CD14-positive monocyte (primary cell): ENCODE results near the gene HOGA1. TPM values are rescaled to one million over a fixed set of nuclear protein-coding genes. Genes with fewer than 3 reads are reported as not detected.

ENCODE experiments used
- DNase-seq, 3 donors: peaks; one replicate each; pipeline ENCODE4 v3.0.0-alpha.2; 2011 to 2022
- H2AFZ ChIP-seq: 2 replicates; pipeline ENCODE4 v1.6.0; 2012; ENCODE audit warnings: mild to moderate bottlenecking, low read depth, low read length, inconsistent platforms; ENCODE audit not compliant: insufficient read depth, poor library complexity, severe bottlenecking
- H3K27ac ChIP-seq, 2 donors: 1 replicate in 1 of 2; 2 replicates in 1 of 2; pipeline ENCODE4 v1.5.1; 2012 to 2013; ENCODE audit warnings: low read length in 2 of 2, control low read depth in 1 of 2, inconsistent platforms in 1 of 2, low read depth in 1 of 2, mild to moderate bottlenecking in 1 of 2
- H3K27me3 ChIP-seq, 2 donors: one replicate each; pipeline versions ENCODE4 v1.6.0 to v1.6.1; 2011 to 2013; ENCODE audit warnings: low read length in 2 of 2; ENCODE audit not compliant: control insufficient read depth in 2 of 2, insufficient read depth in 2 of 2
- H3K36me3 ChIP-seq, 2 donors: replicated peaks in 1 of 2; 1 replicate in 1 of 2; 2 replicates in 1 of 2; pipeline versions ENCODE4 v1.5.1 to v1.6.1; 2012 to 2013; ENCODE audit warnings: low read length in 2 of 2, control low read depth in 1 of 2, inconsistent platforms in 1 of 2, mild to moderate bottlenecking in 1 of 2; ENCODE audit not compliant: insufficient read depth in 2 of 2, control insufficient read depth in 1 of 2
- H3K4me1 ChIP-seq, 2 donors: 1 replicate in 1 of 2; 2 replicates in 1 of 2; pipeline versions ENCODE4 v1.5.1 to v1.6.1; 2012 to 2013; ENCODE audit warnings: low read length in 2 of 2, control low read depth in 1 of 2, inconsistent platforms in 1 of 2, mild to moderate bottlenecking in 1 of 2, moderate library complexity in 1 of 2; ENCODE audit not compliant: insufficient read depth in 2 of 2, control insufficient read depth in 1 of 2
- H3K4me2 ChIP-seq: replicated peaks from 2 replicates; pipeline ENCODE3; 2012; ENCODE audit warnings: low read length, moderate library complexity, mild to moderate bottlenecking; ENCODE audit not compliant: poor library complexity, severe bottlenecking; ENCODE audit errors: extremely low read depth
- H3K4me3 ChIP-seq, 3 experiments: fragments of 200-600 bp in 1 of 3; sonication (generic) in 1 of 3; replicated peaks in 1 of 3; 1 replicate in 2 of 3; 2 replicates in 1 of 3; pipeline ENCODE4 v1.5.1; 2011 to 2013; ENCODE audit warnings: low read length in 3 of 3, mild to moderate bottlenecking in 3 of 3, control low read depth in 2 of 3, low read depth in 2 of 3, inconsistent platforms in 1 of 3, moderate library complexity in 1 of 3
- H3K79me2 ChIP-seq: 2 replicates; pipeline ENCODE4 v1.6.0; 2012; ENCODE audit warnings: mild to moderate bottlenecking, control low read depth, inconsistent platforms, low read length, moderate library complexity; ENCODE audit not compliant: insufficient read depth
- H3K9ac ChIP-seq: 2 replicates; pipeline ENCODE4 v1.6.0; 2017; ENCODE audit warnings: low read length, mild to moderate bottlenecking; ENCODE audit not compliant: insufficient read depth, poor library complexity, severe bottlenecking
- H3K9me3 ChIP-seq, 2 donors: replicated peaks in 1 of 2; 1 replicate in 1 of 2; 2 replicates in 1 of 2; pipeline versions ENCODE4 v1.5.1 to v1.6.1; 2012 to 2013; ENCODE audit warnings: low read length in 2 of 2, control low read depth in 1 of 2; ENCODE audit not compliant: control insufficient read depth in 1 of 2, insufficient read depth in 1 of 2
- H4K20me1 ChIP-seq: 2 replicates; pipeline ENCODE4 v1.6.0; 2012; ENCODE audit warnings: mild to moderate bottlenecking, low read length, control low read depth, moderate library complexity; ENCODE audit not compliant: insufficient read depth
- H3K27ac Mint-ChIP-seq, 7 donors: one replicate each; pipeline ENCODE4 v1.8.0; 2020; ENCODE audit warnings: mild to moderate bottlenecking in 7 of 7, mixed read lengths in 7 of 7, moderate library complexity in 6 of 7, inconsistent platforms in 2 of 7
- H3K27me3 Mint-ChIP-seq, 3 donors: one replicate each; pipeline ENCODE4 v1.8.0; 2021 to 2022; ENCODE audit warnings: low read depth in 3 of 3, mild to moderate bottlenecking in 3 of 3, mixed read lengths in 3 of 3, moderate library complexity in 3 of 3, inconsistent platforms in 1 of 3
- H3K36me3 Mint-ChIP-seq, 2 donors: one replicate each; pipeline ENCODE4 v1.8.0; 2020; ENCODE audit warnings: mixed read lengths in 2 of 2, inconsistent platforms in 1 of 2, mild to moderate bottlenecking in 1 of 2
- H3K4me1 Mint-ChIP-seq: one replicate; pipeline ENCODE4 v1.8.0; 2020; ENCODE audit warnings: mild to moderate bottlenecking, mixed read lengths
- H3K4me3 Mint-ChIP-seq, 2 donors: one replicate each; pipeline ENCODE4 v1.8.0; 2020; ENCODE audit warnings: mild to moderate bottlenecking in 2 of 2, mixed read lengths in 2 of 2, moderate library complexity in 1 of 2
- H3K9me3 Mint-ChIP-seq, 7 donors: one replicate each; pipeline ENCODE4 v1.8.0; 2020 to 2022; ENCODE audit warnings: mixed read lengths in 7 of 7, mild to moderate bottlenecking in 6 of 7, moderate library complexity in 6 of 7, inconsistent platforms in 2 of 7
- CTCF ChIP-seq: fragments of 200-600 bp; IDR thresholded peaks from one replicate; pipeline ENCODE4 v1.8.0; 2022; ENCODE audit warnings: antibody characterized with exemption, mild to moderate bottlenecking
- WGBS: methylation state at CpG from one replicate; pipeline ENCODE4 v1.1.5; 2013; ENCODE audit warnings: missing lambda C conversion rate; ENCODE audit not compliant: insufficient coverage; 5-methylcytosine and 5-hydroxymethylcytosine counted together
- intact Hi-C, 2 donors: fragments of 100-400 bp; cut with micrococcal nuclease; formaldehyde crosslinking; loops; one replicate each; pipeline versions ENCODE4 v1.15.0 to v1.15.1; 2023
- polyA plus RNA-seq, 3 donors: library from polyadenylated mRNA; depleted of rRNA in 1 of 3; unstranded in 2 of 3; stranded (reverse) in 1 of 3; fragments of 300-500 nt in 2 of 3; fragments of >200 nt in 1 of 3; fragmentation: Illumina TruSeq in 2 of 3; gene quantifications; 1 replicate in 2 of 3; 2 replicates in 1 of 3; pipeline ENCODE4 v1.2.3, GENCODE V29; 2012 to 2021

The HOGA1 gene
- polyA plus RNA-seq, 3 donors = not detected

GRCh38 chr10:97656777-97657176 is 72.6 kb downstream of the HOGA1 start:
- Histone ChIP-seq H3K4me3 (no peak overlapping the region), H3K27ac (peak overlapping the region in 1 of 2 donors; percentile 33), H4K20me1 (no peaks in the 10 kb centered on the region), H2AFZ (no peak overlapping the region), H3K4me1 (peaks cover 14 to 25% of the 10 kb centered on the region in 2 donors), H3K4me2 (no peak overlapping the region), H3K9me3 (no peaks in the 10 kb centered on the region), H3K9ac (no peak overlapping the region), H3K27me3 (no peaks in the 10 kb centered on the region), H3K79me2 (no peaks in the 10 kb centered on the region), H3K36me3 (peaks cover 31 to 81% of the 10 kb centered on the region in 2 donors)
- Mint-ChIP-seq H3K27me3 (peaks cover 0 to 1% (median 0%) of the 10 kb centered on the region in 3 donors), H3K4me3 (no peak overlapping the region), H3K4me1 (peaks cover 24% of the 10 kb centered on the region), H3K36me3 (peaks cover 73 to 75% of the 10 kb centered on the region in 2 donors), H3K9me3 (no peaks in the 10 kb centered on the region), H3K27ac (peak overlapping the region in 3 of 7 donors; percentile 18 to 74 (median 64))
- no peak for TF ChIP-seq CTCF
- DNase-seq = no peak
- 21% methylated on average over 3 of the region's 5 CpGs for WGBS
- intact Hi-C loops = no loop called here

DNA sequence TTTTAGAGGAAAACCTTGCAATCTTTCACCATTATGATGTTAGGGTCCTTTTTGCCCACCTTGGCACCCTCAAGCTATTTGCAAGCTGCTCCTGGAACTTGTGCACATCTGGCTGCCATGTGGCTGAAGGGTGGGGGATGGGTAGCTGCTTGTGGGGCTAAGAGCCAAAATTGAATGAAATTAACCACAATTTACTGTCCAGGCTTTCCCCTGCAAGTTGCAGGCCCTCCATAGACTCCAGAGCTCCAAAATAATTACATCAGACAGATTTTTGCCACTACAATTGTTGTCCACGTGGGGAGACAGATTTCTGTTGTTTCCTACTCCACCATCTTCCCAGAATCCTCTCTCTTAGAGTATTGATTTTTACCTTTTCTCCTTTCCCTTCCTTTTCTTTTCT is 75.4 kb downstream of the HOGA1 start:
- no peak for TF ChIP-seq CTCF
- no peak overlapping the region for H3K27ac Mint-ChIP-seq
- H3K36me3 ChIP-seq = peaks cover 49 to 81% of the 10 kb centered on the region in 2 donors
- peaks cover 4% of the 10 kb centered on the region for H3K4me1 Mint-ChIP-seq
- WGBS = no CpG with 5 or more reads among the region's 1 CpG
- H3K4me3 Mint-ChIP-seq = no peak overlapping the region
- H3K9ac ChIP-seq = no peak overlapping the region
- H2AFZ ChIP-seq = no peak overlapping the region
- no peaks in the 10 kb centered on the region for H4K20me1 ChIP-seq
- no peak overlapping the region for H3K27ac ChIP-seq
- peaks cover 0 to 5% of the 10 kb centered on the region in 2 donors for H3K4me1 ChIP-seq
- H3K36me3 Mint-ChIP-seq = peaks cover 77 to 82% of the 10 kb centered on the region in 2 donors
- H3K9me3 Mint-ChIP-seq = no peaks in the 10 kb centered on the region
- H3K4me2 ChIP-seq = no peak overlapping the region
- H3K27me3 ChIP-seq = no peaks in the 10 kb centered on the region
- intact Hi-C loops = no loop called here
- no peaks in the 10 kb centered on the region for H3K79me2 ChIP-seq
- peaks cover 0 to under 1% (median 0%) of the 10 kb centered on the region in 3 donors for H3K27me3 Mint-ChIP-seq
- DNase-seq = no peak
- no peaks in the 10 kb centered on the region for H3K9me3 ChIP-seq
- H3K4me3 ChIP-seq = no peak overlapping the region

Other genes starting within 250 kb of the HOGA1 start
- gene FRAT2, start 249.7 kb upstream of the HOGA1 start, polyA plus RNA-seq = 10 to 100 TPM; 29.4 to 62.4 (median 37.9) TPM
- 10 to 100 TPM; 31.0 to 98.7 (median 44.3) TPM for gene RRP12, start 183.0 kb upstream of the HOGA1 start, polyA plus RNA-seq
- gene PGAM1, start 158.2 kb upstream of the HOGA1 start, polyA plus RNA-seq = 100 to 1,000 TPM; 276 to 749 (median 498) TPM
- gene EXOSC1, start 138.4 kb upstream of the HOGA1 start, polyA plus RNA-seq = 10 to 100 TPM; 34.7 to 60.6 (median 55.8) TPM
- gene ZDHHC16, start 138.2 kb upstream of the HOGA1 start, polyA plus RNA-seq = 10 to 100 TPM; 16.3 to 26.4 (median 24.1) TPM
- gene MMS19, start 86.0 kb upstream of the HOGA1 start, polyA plus RNA-seq = 10 to 100 TPM; 23.2 to 74.5 (median 29.2) TPM
- gene UBTD1, start 85.5 kb upstream of the HOGA1 start, polyA plus RNA-seq = 10 to 100 TPM; 17.2 to 20.0 (median 19.0) TPM
- gene ANKRD2, start 11.6 kb upstream of the HOGA1 start, polyA plus RNA-seq = not detected
- gene C10orf62, start 5.3 kb downstream of the HOGA1 start, polyA plus RNA-seq = not detected
- not detected for gene MORN4, start 49.1 kb downstream of the HOGA1 start, polyA plus RNA-seq
- gene PI4K2A, start 56.3 kb downstream of the HOGA1 start, polyA plus RNA-seq = 10 to 100 TPM in 1 of 3 donors, 1 to 10 TPM in 2; 5.8 to 16.4 (median 6.7) TPM
- 10 to 100 TPM in 1 of 3 donors, 1 to 10 TPM in 2; 2.0 to 11.2 (median 2.9) TPM for gene AVPI1, start 102.9 kb downstream of the HOGA1 start, polyA plus RNA-seq
- gene MARVELD1, start 129.3 kb downstream of the HOGA1 start, polyA plus RNA-seq = 10 to 100 TPM in 1 of 3 donors, 1 to 10 TPM in 2; 3.7 to 28.0 (median 9.2) TPM
- gene ZFYVE27, start 152.7 kb downstream of the HOGA1 start, polyA plus RNA-seq = 10 to 100 TPM in 1 of 3 donors, 1 to 10 TPM in 2; 6.2 to 31.1 (median 9.7) TPM
- not detected for gene SFRP5, start 187.6 kb downstream of the HOGA1 start, polyA plus RNA-seq